ENCODE measurements around the gene ASPDH.

GRCh38 chr19:50536662-50537305, 23.1 kb upstream of the ASPDH start:
- TF ChIP-seq CTCF (IDR thresholded peaks at IDR 0.05) (no peak), EP300 (IDR thresholded peaks at IDR 0.05; ENCODE audit: low read depth) (no peak)

Data from transverse colon (tissue), 3 donors.